ENCODE data around the gene AFDN.

AFDN gene

GRCh38 chr6:167882244-167882643 is 55.5 kb downstream of the AFDN start:
- no peak for DNase-seq

DNA sequence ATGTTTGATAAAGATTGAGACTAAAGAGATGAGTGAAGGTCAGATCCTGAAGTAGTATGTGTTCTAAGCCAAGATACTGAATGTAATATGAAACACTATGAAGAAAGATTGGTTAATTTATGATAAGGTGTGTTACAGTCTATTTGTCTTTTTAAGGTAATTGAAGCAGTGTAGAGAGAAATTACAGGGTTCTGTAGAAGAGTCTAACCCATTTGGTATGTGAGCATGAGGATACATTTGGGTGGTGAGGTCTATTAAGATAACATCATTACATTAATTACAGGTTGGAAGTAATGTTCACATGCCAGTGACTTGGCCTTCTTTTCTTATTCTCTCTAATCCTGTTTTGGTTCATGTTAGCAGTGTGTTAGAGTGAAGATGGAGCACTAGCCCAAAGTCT is 61.4 kb downstream of the AFDN start:
- DNase-seq, result no peak

DNA sequence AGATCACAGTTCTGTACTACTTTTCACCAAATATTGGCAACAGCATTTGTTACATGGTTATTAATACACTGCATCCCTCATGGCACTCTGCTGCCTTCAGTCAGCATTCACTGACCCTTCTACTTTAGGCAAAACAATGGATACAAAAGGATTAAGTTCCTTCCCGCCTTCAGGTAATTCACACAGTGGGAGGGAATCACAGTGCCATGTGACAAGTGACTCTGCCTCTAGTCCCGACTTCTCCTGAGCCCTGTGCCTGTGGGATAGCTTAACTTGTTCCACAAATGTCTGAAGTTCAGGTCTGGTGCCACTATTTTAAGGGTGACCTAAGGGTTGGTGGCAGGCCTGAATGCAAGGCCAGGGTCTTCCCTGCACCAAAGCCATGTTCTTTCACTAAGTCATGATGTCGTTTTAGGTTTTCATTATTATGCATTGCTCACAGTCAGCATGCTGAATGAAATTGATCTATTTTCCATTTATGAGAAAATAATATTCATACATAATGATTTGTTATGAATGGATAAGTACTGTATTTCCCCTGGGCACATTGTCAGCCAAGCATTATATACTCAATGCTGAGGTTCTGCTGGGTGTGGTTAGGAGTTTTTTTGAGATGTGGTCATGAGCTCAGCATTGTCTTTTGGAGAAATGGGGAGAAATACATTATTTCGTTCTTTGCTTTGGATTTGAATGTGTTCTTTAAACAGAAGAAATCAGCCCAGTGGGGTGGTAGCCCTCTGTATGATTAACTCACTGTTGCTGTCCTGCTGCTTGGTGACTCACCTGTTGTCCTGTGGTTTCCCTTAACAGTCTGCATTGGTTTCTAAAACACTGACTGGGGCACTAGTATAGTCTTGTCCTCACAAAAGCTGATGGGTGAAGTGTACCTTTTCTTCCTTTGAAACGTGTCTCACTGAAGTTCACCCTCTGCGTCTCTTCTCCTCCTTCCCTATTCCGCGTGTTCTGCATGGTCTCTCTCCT is 66.4 kb downstream of the AFDN start:
- no peak for DNase-seq

DNA sequence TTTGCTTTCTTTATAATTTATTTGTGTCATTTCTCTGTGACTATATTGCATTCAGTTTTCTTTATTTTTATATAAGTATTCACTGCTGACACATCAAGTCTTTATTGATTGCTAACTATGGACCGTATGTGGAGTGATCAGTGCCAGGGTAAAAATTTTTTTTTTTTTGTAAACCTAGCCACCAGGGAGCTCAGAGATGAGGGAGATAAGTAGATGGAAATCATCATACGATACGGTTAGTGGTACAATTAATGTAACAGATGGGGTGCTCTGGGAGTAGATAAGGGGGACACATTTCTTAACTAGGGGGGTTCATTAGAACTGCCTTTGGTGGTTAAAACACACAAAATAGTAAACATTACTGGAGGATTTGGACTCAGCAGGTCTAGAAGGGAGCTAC is 68.3 kb downstream of the AFDN start:
- no peak for DNase-seq

- no peak for DNase-seq
Measured at GRCh38 chr6:167896648-167897047, 69.9 kb downstream of the AFDN start.

- DNase-seq, result no peak
Measured at GRCh38 chr6:167898673-167899311, 72.1 kb downstream of the AFDN start.

DNA sequence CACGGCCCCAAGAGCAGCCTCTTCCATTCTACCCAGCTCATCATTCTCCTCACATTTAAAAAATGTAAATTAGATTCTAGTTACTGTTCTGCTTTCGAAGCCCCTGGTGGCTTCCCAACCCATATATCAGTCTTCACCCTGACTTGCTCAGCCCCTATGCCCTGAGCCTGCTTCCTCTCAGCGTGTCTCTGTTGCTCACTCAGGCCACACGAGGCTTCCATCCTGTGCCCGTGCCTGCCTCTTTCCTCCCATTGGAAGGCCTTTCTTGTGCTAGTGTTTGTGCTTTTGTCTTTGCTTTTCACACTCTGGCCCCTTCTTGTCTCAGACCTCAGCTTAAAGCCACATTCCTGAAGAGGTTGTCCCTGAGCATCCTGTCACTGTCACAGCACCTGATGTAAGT is 78.1 kb downstream of the AFDN start:
- no peak for DNase-seq

- DNase-seq, result no peak
Measured at GRCh38 chr6:167906899-167907298, 80.2 kb downstream of the AFDN start.

GRCh38 chr6:167907837-167908681 is 81.3 kb downstream of the AFDN start:
- DNase-seq, result no peak

DNA sequence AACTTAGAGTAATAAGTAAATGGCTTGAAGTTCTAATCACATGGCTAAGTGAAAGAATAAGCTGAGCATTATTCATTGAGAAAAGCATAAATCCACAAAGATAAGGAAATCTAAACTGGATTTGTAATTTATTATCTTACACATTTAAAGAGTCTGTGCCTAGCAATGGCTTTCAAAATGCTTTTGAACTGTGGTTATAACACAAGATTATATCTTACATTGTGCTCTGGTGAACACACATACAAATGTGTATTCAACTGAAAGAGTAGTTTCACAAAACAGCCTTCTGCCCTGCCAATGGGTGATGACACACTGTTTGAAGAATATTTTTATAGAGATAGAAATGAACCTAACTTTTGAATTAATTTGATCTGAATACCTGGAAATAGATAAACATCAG is 83.3 kb downstream of the AFDN start:
- no peak for DNase-seq

GRCh38 chr6:167910652-167911051 is 83.9 kb downstream of the AFDN start:
- no peak for DNase-seq

DNA sequence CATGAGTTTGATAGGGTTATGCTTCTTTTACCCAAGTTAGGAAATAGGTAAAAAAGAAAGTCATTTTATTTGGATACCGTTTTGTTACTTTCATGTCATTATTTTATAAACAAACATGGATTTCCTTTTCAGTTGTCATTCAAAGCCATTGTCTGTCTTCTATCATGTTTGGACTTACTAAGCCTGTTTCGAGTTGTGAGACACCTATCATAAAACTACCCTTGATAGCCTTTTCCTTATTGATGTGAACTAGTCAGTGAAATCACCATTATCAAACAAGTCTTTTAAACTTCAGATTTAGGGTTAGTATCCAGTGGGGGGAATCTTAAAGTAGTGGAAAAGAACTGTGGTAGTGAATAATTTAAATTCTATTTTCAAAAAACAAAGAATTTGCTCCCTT is 85.8 kb downstream of the AFDN start:
- DNase-seq, result no peak

DNA sequence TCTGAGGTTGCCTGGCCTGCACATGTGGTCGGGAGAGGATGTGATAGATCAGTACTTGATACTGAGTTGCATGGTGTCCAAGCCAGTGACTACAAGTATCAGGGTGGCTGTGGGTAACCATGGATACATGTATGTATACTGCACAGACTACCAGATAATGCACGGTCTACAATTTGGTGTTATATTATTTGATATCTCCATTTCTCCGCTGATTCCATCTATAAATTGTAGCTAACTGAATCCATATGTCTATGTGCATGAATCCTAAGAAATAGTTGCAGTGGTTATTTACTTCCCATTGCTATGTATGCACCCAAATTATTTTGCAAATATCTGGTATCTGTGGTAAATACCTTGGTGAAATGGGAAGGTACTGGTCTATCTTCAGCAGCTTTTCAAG is 87.0 kb downstream of the AFDN start:
- DNase-seq, result no peak

GRCh38 chr6:167915139-167915538 is 88.4 kb downstream of the AFDN start:
- DNase-seq, result no peak

DNA sequence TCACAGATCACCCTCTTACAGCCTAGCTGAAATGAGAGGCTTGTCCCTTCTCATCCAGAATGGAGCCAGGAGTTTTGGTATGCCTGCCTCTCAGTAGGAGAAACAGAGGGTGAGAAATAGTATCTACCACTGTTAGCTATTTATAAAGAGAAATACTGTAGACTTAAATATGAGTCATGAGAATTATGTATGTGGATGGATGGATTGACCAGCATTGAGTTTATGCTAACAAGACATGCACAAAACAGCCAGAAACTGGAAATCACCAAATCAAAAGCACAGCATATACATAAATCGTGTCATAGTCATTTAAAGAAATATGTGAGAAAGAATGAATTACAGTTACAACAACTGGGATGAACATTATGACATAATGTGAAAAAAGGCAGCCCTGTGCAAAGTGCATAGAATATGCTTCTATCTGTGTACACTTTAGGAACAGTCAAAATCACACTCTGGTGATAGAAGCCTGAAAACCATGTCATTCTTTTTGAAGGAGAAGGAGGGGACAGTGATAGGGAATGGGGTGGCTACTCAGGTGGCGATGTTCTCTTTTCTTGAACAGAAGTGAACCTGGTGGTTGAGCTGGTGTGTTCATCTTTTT is 90.9 kb downstream of the AFDN start:
- DNase-seq, result no peak

- DNase-seq, result no peak
Measured at GRCh38 chr6:167918548-167919278, 92.0 kb downstream of the AFDN start.

- no peak for DNase-seq
Measured at GRCh38 chr6:167919349-167919748, 92.6 kb downstream of the AFDN start.

DNA sequence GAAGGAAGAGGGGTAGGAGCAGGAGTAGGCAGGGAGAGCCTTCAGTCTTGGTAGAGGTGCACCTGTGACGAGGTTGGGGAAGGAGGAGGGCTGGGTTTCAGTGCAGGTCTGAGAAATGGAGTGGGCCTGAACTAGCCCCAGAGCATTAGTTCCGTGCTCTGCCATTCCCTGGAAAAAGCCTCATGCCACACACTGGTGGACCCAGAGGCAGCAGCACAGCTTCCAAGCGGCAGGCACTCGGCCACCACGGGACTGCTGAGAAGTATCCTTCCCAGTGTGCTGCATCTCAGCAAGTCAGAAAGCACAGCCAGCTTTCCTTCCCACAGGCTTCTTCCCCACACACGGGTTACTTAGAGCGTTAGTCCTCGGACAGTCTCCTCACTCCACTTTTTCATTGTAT is 93.5 kb downstream of the AFDN start:
- DNase-seq, result no peak

DNA sequence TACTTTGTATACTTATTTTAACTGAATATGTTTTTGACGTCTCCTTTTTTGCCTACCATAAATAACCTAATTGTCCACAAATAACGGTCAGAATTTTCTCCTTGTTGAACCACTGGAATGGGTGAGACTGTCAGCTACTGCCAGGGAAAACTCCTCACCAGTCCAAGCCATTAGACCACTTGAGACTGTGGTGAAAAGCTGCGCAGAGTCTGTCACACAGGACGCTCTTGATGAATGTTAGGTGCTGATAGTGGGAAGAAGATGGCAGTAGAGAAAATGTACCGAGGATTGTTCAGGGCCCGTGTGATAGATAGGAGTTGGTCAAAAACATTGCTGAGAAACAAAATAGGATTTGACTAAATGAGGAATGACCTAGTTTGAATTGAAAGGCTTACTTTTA is 95.1 kb downstream of the AFDN start:
- no peak for DNase-seq

DNA sequence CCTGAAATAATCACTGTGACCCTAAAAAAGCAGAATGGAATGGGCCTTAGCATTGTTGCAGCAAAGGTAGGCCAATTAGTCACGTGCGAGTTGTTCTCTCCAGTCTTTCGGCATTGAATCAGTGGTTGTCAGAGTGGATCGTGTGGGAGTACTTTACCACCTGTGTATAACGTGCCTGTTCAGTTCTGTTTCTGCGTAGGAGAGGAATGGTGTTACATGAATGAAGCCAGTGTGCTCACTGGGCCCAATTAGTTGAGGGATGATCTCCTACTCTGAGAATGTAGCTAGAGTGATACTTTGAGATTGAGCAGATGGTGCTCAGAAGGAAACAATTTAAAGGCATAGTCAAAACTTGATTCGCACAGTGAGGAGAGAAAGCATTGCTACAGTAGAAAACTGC is 98.3 kb downstream of the AFDN start:
- DNase-seq, result no peak

DNA sequence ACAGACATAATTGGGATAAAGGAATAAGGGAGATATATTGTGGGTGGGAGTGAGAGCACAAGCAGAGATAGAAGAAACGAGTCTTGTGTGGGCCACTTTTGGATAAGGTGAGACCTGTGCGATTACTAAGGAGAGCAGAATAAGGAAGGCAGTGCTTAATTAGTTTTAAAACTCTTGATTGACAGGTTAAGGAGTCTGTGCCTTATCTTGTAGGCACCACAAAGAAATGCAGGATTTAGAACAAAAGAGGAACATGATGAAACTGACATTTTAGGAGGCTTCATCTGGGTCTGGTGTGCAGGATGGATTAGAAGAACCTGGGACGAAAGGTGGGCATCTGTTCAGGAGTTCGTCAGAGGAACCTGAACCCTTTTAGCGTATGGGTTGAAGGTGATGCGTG is 100.5 kb downstream of the AFDN start:
- no peak for DNase-seq

GRCh38 chr6:167928111-167928510 is 101.4 kb downstream of the AFDN start:
- no peak for DNase-seq

Measured in activated CD4-positive, alpha-beta T cell treated with anti-CD3 and anti-CD28 coated beads, Interleukin-2, amount 50 U/mL, for 1 hour (primary cell).